ENCODE data around the gene SCRG1. TPM values are rescaled to one million over a fixed set of nuclear protein-coding genes. Genes with fewer than 3 reads are reported as not detected.

Gene SCRG1
- polyA plus RNA-seq, 2 of the 4 experiments (the other 2 are of a cell fraction) = not detected

DNA sequence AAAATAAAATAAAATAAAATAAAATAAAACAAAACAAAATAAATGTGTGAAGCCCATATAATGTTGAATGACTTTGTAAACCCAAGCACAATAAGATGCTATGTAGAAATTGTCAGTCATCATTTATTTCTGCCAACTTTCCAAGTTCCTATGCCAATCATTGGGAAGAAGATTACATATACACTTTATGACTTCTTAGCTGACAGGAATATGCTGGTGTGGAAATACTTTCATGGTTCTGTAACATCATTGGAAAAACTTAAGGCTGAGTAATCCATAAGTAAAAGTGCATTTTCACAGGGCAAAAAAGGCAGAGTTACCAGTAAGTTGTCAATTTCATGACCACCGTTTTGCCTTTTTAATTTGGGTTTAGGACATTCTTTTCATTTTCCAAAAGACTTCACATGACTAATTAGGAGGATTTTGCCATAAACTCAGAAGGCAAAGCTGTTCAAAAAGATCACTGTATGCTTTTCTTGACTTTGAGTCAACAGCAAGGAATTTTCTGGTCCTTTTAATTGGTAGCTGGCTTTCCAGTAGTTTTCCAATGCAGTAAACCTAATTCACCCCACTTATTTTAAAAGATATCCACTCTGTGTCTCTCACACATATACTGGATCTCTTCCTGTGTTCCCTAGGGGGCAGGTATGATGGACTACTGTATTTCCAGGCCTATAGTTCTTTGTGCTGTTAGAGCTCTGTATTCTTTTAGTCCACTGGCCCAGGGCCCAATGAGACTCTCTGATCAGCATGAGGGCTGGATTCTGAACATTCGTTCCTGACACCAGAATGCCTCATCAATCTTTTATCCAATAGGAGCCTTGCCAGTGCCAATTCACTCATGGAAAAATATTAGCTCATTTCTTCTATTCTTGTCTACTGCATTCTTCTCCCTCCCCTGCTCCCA lies 26.2 kb upstream of the SCRG1 start (continued):
- TF ChIP-seq RARB (CRISPR knock-in tag; IDR thresholded peaks at IDR 0.05) (no peak), SREBF2 (IDR thresholded peaks at IDR 0.05) (no peak), CBX8 (IDR thresholded peaks at IDR 0.05) (no peak)

DNA sequence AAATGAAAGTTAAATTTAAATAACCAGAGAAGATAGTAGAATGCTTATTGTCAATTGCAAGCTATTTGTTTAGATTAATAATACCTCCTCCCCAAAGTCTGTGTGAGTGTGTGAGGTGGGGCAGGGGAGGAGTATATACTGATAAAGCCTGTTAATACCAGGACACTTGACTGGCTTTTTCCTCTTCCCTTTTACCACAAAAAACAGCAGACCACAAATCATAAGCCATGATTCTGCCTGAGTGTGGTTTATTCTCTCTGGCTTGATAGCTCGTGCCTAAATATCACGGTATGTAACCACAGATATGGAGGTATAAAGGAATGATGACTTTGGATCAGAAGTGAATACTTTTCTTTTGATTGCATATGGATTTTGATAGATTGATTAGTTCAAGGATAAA lies 21.9 kb upstream of the SCRG1 start:
- WGBS (ENCODE audit: missing lambda C conversion rate) = 94% methylated on average over 2 of the region's 2 CpGs
- FAIRE-seq = no peak
- POLR2A ChIA-PET = interaction anchor here (0.8 to 1.6 kb wide), 2 partner anchors 86 to 252 kb away, joined by 3 to 5 read pairs; partner anchors contain the start of genes GALNT7 and HMGB2

DNA sequence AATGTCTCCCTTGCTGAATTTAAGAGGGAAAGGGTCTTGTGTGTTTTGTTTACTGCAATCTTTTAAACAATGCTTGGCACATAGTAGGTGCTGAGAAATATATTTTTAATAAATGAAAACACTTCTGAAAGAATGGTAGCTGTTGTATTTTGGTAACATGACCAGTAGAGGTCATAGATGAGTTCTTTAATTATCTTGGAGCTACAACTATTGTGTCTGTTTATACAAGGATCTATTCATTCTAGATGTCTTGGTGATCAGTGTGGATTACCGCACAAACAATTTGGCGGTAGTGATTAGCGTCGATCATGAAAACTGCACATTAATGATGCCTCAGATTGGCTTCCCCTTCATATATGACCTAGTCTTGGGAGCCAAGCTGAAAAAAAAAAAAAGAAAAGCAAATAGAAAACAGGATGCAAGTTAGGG lies 21.4 kb upstream of the SCRG1 start:
- peak in 1 of 2 experiments; percentile 64; a peak in 3 of 6 replicates for ATAC-seq
- Histone ChIP-seq H3K27ac (no peak overlapping the region), H3K4me3 (no peak overlapping the region), H3K4me2 (no peak overlapping the region), H3K4me1 (peaks cover 3% of the 10 kb centered on the region; the same call in 1 of the 3 replicates), H3K9me3 (no peaks in the 10 kb centered on the region)
- WGBS (ENCODE audit: missing lambda C conversion rate) = 5% methylated on average over 4 of the region's 4 CpGs
- CTCF ChIA-PET = interaction anchor here (0.6 to 2.0 kb wide), 23 partner anchors 9 to 900 kb away, joined by 3 to 8 read pairs (median 4); no protein-coding TSS in a partner anchor
- TF ChIP-seq KDM5A (IDR thresholded peaks at IDR 0.05) = no peak
- TF ChIP-seq ZSCAN20 (CRISPR knock-in tag; IDR thresholded peaks at IDR 0.05) = no peak
- TF ChIP-seq RAD21 (conservative IDR thresholded peaks at IDR 0.05 in 1 of 2, IDR thresholded peaks at IDR 0.05 in 1 of 2) = peak; percentile 41; a peak in 4 of 5 replicates
- no peak for TF ChIP-seq HOXB5 (CRISPR knock-in tag; IDR thresholded peaks at IDR 0.05)
- TF ChIP-seq FOSL2 (IDR thresholded peaks at IDR 0.05) = no peak
- TF ChIP-seq FOSL2 (CRISPR knock-in tag; IDR thresholded peaks at IDR 0.05) = no peak
- TF ChIP-seq HEYL (CRISPR knock-in tag; IDR thresholded peaks at IDR 0.05) = no peak
- TF ChIP-seq SMC3 (IDR thresholded peaks at IDR 0.05) = peak; percentile 42; the same call in 2 of the 3 replicates
- TF ChIP-seq EP300 (IDR thresholded peaks at IDR 0.05) = no peak
- no peak for TF ChIP-seq RCOR1 (IDR thresholded peaks at IDR 0.05; ENCODE audit: low read depth, low read length)
- TF ChIP-seq, protein P1, sequence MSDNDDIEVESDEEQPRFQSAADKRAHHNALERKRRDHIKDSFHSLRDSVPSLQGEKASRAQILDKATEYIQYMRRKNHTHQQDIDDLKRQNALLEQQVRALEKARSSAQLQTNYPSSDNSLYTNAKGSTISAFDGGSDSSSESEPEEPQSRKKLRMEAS (IDR thresholded peaks at IDR 0.05) = no peak
- TF ChIP-seq MAZ (IDR thresholded peaks at IDR 0.05; ENCODE audit: borderline replicate concordance, low read depth, low read length) = no peak
- no peak for TF ChIP-seq BHLHE40 (IDR thresholded peaks at IDR 0.05; ENCODE audit: low read depth, low read length)
- no peak for TF ChIP-seq CHD2 (IDR thresholded peaks at IDR 0.05; ENCODE audit: low read length, partially characterized antibody)
- TF ChIP-seq, protein P2, sequence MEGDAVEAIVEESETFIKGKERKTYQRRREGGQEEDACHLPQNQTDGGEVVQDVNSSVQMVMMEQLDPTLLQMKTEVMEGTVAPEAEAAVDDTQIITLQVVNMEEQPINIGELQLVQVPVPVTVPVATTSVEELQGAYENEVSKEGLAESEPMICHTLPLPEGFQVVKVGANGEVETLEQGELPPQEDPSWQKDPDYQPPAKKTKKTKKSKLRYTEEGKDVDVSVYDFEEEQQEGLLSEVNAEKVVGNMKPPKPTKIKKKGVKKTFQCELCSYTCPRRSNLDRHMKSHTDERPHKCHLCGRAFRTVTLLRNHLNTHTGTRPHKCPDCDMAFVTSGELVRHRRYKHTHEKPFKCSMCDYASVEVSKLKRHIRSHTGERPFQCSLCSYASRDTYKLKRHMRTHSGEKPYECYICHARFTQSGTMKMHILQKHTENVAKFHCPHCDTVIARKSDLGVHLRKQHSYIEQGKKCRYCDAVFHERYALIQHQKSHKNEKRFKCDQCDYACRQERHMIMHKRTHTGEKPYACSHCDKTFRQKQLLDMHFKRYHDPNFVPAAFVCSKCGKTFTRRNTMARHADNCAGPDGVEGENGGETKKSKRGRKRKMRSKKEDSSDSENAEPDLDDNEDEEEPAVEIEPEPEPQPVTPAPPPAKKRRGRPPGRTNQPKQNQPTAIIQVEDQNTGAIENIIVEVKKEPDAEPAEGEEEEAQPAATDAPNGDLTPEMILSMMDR (IDR thresholded peaks at IDR 0.05) = peak; percentile 53
- POLR2A ChIA-PET = interaction anchor here (1.6 kb wide), 1 partner anchor 86 kb away, joined by 5 read pairs; the partner anchor contains the start of gene HMGB2
- DNase-seq (ENCODE audit: low read depth in 1 of 2, low spot score in 1 of 2) = peak in 1 of 2 experiments; percentile 5
- FAIRE-seq = no peak

More for the DNA sequence above, 21.9 kb upstream of the SCRG1 start:
- Histone ChIP-seq H3K4me1 (peaks cover 3% of the 10 kb centered on the region; the same call in 1 of the 3 replicates), H3K9me3 (no peaks in the 10 kb centered on the region), H3K27ac (no peak overlapping the region), H3K4me2 (no peak overlapping the region), H3K4me3 (no peak overlapping the region)
- no peak for TF ChIP-seq TFCP2L1 (CRISPR knock-in tag; IDR thresholded peaks at IDR 0.05)
- no peak for TF ChIP-seq RAD21 (conservative IDR thresholded peaks at IDR 0.05 in 1 of 2, IDR thresholded peaks at IDR 0.05 in 1 of 2)
- TF ChIP-seq FOXS1 (CRISPR knock-in tag; IDR thresholded peaks at IDR 0.05) = no peak
- CTCF ChIA-PET = interaction anchor here (0.6 to 2.0 kb wide), 23 partner anchors 9 to 899 kb away, joined by 3 to 8 read pairs (median 3); no protein-coding TSS in a partner anchor
- DNase-seq (ENCODE audit: low read depth in 1 of 2, low spot score in 1 of 2) (no peak), ATAC-seq (no peak)

All from A549 (cell line).